ENCODE measurements around the gene HSPG2. TPM values are rescaled to one million over a fixed set of nuclear protein-coding genes. Genes with fewer than 3 reads are reported as not detected.
A peak's percentile ranks its signal among the peaks of the same experiment; 100 is the strongest.

The HSPG2 gene
- total and polyA plus RNA-seq, 2 donors (not counting 1 experiment from before 2014, with no cell fraction given): 2.0 to 4.5 TPM

- CTCF ChIA-PET: no interaction called here
Measured at GRCh38 chr1:21779613-21780521, 157.2 kb downstream of the HSPG2 start.

More at GRCh38 chr1:21779613-21780521, 157.2 kb downstream of the HSPG2 start:
- POLR2A ChIA-PET: interaction anchor here (0.7 kb wide), 1 partner anchor 38 kb away, joined by 6 read pairs; no protein-coding TSS in a partner anchor
- Mint-ChIP-seq H3K9me3 (ENCODE audit: insufficient read depth) (peaks cover 2% of the 10 kb centered on the region), H3K27ac (peak overlapping the region; percentile 94), H3K4me1 (peaks cover 53% of the 10 kb centered on the region), H3K27me3 (no peaks in the 10 kb centered on the region), H3K4me3 (peak overlapping the region; percentile 82)
- Histone ChIP-seq H3K9me3 (ENCODE audit: control extremely low read depth in 1 of 3, control insufficient read depth in 2 of 3, insufficient read depth in 1 of 3, low read length in 2 of 3) (peaks cover 0 to 2% (median 0%) of the 10 kb centered on the region in 3 donors), H4K20me1 (ENCODE audit: control insufficient read depth, insufficient read depth, low read length, poor library complexity, severe bottlenecking) (peaks cover 45% of the 10 kb centered on the region), H3K9ac (ENCODE audit: low read length) (peak overlapping the region; percentile 29), H3K4me3 (ENCODE audit: control extremely low read depth in 1 of 5, extremely low read depth in 1 of 5, insufficient read depth in 1 of 5, low read depth in 2 of 5, low read length in 4 of 5) (peak overlapping the region in 2 of 5 experiments; percentile 12 to 29), H3K36me3 (replicated peaks in 1 of 2; ENCODE audit: control extremely low read depth in 1 of 2, control insufficient read depth in 1 of 2, extremely low read depth in 1 of 2, insufficient read depth in 2 of 2, low read length in 1 of 2) (no peaks in the 10 kb centered on the region), H2AFZ (ENCODE audit: insufficient read depth, low read depth, low read length, poor library complexity, severe bottlenecking) (peak overlapping the region; percentile 36), H3K27ac (ENCODE audit: low read length in 2 of 2) (peak overlapping the region; percentile 59 to 61), H3K4me1 (ENCODE audit: control insufficient read depth in 2 of 2, insufficient read depth in 2 of 2, low read length in 2 of 2) (peaks cover 25 to 46% of the 10 kb centered on the region in 2 donors), H3K27me3 (replicated peaks in 1 of 4; ENCODE audit: control extremely low read depth in 1 of 4, control insufficient read depth in 3 of 4, insufficient read depth in 4 of 4, low read length in 3 of 4) (no peaks in the 10 kb centered on the region), H3K79me2 (ENCODE audit: control insufficient read depth, insufficient read depth, low read length) (peaks cover 77% of the 10 kb centered on the region), H3K4me2 (replicated peaks; ENCODE audit: low read depth, low read length, poor library complexity, severe bottlenecking) (peak overlapping the region; percentile 47)
- DNase-seq: peak; percentile 47
- 60% methylated on average over 2 of the region's 12 CpGs for WGBS (ENCODE audit: insufficient coverage)
- intact Hi-C loops (cut with micrococcal nuclease): loop anchor here (5.0 kb wide), 4 partner anchors 87 to 993 kb away; partner anchors contain the start of genes HP1BP3, HSPG2 and ZBTB40
- TF ChIP-seq EZH2 (IDR thresholded peaks at IDR 0.05; ENCODE audit: borderline replicate concordance, insufficient read depth, low read depth, low read length, poor library complexity, severe bottlenecking): no peak
- TF ChIP-seq, protein P1, sequence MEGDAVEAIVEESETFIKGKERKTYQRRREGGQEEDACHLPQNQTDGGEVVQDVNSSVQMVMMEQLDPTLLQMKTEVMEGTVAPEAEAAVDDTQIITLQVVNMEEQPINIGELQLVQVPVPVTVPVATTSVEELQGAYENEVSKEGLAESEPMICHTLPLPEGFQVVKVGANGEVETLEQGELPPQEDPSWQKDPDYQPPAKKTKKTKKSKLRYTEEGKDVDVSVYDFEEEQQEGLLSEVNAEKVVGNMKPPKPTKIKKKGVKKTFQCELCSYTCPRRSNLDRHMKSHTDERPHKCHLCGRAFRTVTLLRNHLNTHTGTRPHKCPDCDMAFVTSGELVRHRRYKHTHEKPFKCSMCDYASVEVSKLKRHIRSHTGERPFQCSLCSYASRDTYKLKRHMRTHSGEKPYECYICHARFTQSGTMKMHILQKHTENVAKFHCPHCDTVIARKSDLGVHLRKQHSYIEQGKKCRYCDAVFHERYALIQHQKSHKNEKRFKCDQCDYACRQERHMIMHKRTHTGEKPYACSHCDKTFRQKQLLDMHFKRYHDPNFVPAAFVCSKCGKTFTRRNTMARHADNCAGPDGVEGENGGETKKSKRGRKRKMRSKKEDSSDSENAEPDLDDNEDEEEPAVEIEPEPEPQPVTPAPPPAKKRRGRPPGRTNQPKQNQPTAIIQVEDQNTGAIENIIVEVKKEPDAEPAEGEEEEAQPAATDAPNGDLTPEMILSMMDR (IDR thresholded peaks at IDR 0.05): no peak
- ATAC-seq (ENCODE audit: low read depth): no peak

Measured in B cell (primary cell).